HEK293 (cell line): ENCODE measurements around the gene MEX3A.
A peak's percentile ranks its signal among the peaks of the same experiment; 100 is the strongest.

Source experiments
- CTCF ChIA-PET: fragments of 350-600 bp; formaldehyde crosslinking; extraction: SDS; loops from one replicate; lab custom pipeline; 2021; ENCODE audit warnings: antibody characterized with exemption; lab: Yijun Ruan, JAX
- POLR2A ChIA-PET: fragments of 300-600 bp; formaldehyde crosslinking; extraction: SDS; loops from one replicate; lab custom pipeline; 2020; ENCODE audit warnings: antibody characterized with exemption, inconsistent platforms; lab: Yijun Ruan, JAX
- H3K27ac ChIP-seq: fragments of 200-500 bp; sonication (Bioruptor generic); 2 replicates; pipeline ENCODE4 v1.5.1; 2014; ENCODE audit warnings: low read depth, low read length, control low read depth, inconsistent platforms; ENCODE audit errors: extremely low read depth
- H3K36me3 ChIP-seq, 2 experiments: fragments of 200-500 bp in 1 of 2; sonication (Bioruptor generic) in 1 of 2; 1 replicate in 1 of 2; 2 replicates in 1 of 2; pipeline ENCODE4 v1.5.1; 2014 to 2017; ENCODE audit warnings: inconsistent platforms in 2 of 2, low read length in 2 of 2; ENCODE audit not compliant: control insufficient read depth in 2 of 2, insufficient read depth in 1 of 2
- H3K4me1 ChIP-seq: fragments of 200-500 bp; sonication (Bioruptor generic); 2 replicates; pipeline ENCODE4 v1.5.1; 2014; ENCODE audit warnings: mild to moderate bottlenecking, low read length, inconsistent platforms; ENCODE audit not compliant: control insufficient read depth, insufficient read depth
- H3K4me3 ChIP-seq: 2 replicates; pipeline ENCODE4 v1.5.1; 2011; ENCODE audit warnings: low read depth, mild to moderate bottlenecking, control low read depth, low read length, moderate library complexity
- H3K9me3 ChIP-seq: fragments of 200-500 bp; sonication (Bioruptor generic); 2 replicates; pipeline ENCODE4 v1.5.1; 2014; ENCODE audit warnings: low read depth, low read length, inconsistent platforms; ENCODE audit not compliant: control insufficient read depth, insufficient read depth
- GLIS1 ChIP-seq: fragments of 450-650 bp; formaldehyde crosslinking; IDR thresholded peaks from 2 replicates; pipeline ENCODE4 v1.5.1; 2016; ENCODE audit warnings: missing biosample characterization, missing genetic modification characterization
- GLIS2 ChIP-seq: fragments of 450-650 bp; formaldehyde crosslinking; IDR thresholded peaks from 2 replicates; pipeline ENCODE4 v1.5.1; 2016; ENCODE audit warnings: missing biosample characterization, missing genetic modification characterization
- KLF10 ChIP-seq: fragments of 450-650 bp; IDR thresholded peaks from 2 replicates; pipeline ENCODE4 v1.5.1; 2018; ENCODE audit warnings: missing biosample characterization, mild to moderate bottlenecking, missing genetic modification characterization
- RBAK ChIP-seq: fragments of 450-650 bp; formaldehyde crosslinking; IDR thresholded peaks from 2 replicates; pipeline ENCODE4 v1.5.1; 2016; ENCODE audit warnings: missing biosample characterization, missing genetic modification characterization
- REPIN1 ChIP-seq: fragments of 450-650 bp; formaldehyde crosslinking; IDR thresholded peaks from 2 replicates; pipeline ENCODE4 v1.5.1; 2017; ENCODE audit warnings: missing biosample characterization, missing genetic modification characterization, low read depth
- TRIM28 ChIP-seq: IDR thresholded peaks from 2 replicates; pipeline ENCODE4 v1.6.1; 2011; ENCODE audit warnings: low read length, control low read depth, borderline replicate concordance
- ZBTB48 ChIP-seq: fragments of 450-650 bp; formaldehyde crosslinking; IDR thresholded peaks from 2 replicates; pipeline ENCODE4 v1.5.1; 2016; ENCODE audit warnings: missing biosample characterization, missing genetic modification characterization
- ZEB2 ChIP-seq: fragments of 450-650 bp; formaldehyde crosslinking; IDR thresholded peaks from 2 replicates; pipeline ENCODE4 v1.5.1; 2016; ENCODE audit warnings: missing biosample characterization, missing genetic modification characterization
- ZNF133 ChIP-seq: fragments of 450-650 bp; formaldehyde crosslinking; IDR thresholded peaks from 2 replicates; pipeline ENCODE4 v1.5.1; 2016; ENCODE audit warnings: missing biosample characterization, missing genetic modification characterization
- ZNF2 ChIP-seq: fragments of 450-650 bp; formaldehyde crosslinking; IDR thresholded peaks from 2 replicates; pipeline ENCODE4 v1.5.1; 2016; ENCODE audit warnings: missing biosample characterization, missing genetic modification characterization
- ZNF324 ChIP-seq: fragments of 450-650 bp; formaldehyde crosslinking; IDR thresholded peaks from 2 replicates; pipeline ENCODE4 v1.5.1; 2016; ENCODE audit warnings: missing biosample characterization, missing genetic modification characterization
- ZNF335 ChIP-seq: fragments of 450-650 bp; formaldehyde crosslinking; conservative IDR thresholded peaks from 2 replicates; pipeline ENCODE4 v1.5.1; 2016; ENCODE audit warnings: missing biosample characterization, missing genetic modification characterization
- ZNF426 ChIP-seq: fragments of 450-650 bp; formaldehyde crosslinking; IDR thresholded peaks from 2 replicates; pipeline ENCODE4 v1.5.1; 2017; ENCODE audit warnings: missing biosample characterization, missing genetic modification characterization, mild to moderate bottlenecking, inconsistent platforms, moderate library complexity
- ZNF473 ChIP-seq: fragments of 450-650 bp; formaldehyde crosslinking; IDR thresholded peaks from 2 replicates; pipeline ENCODE4 v1.5.1; 2017; ENCODE audit warnings: missing biosample characterization, missing genetic modification characterization
- ZNF48 ChIP-seq: fragments of 450-650 bp; formaldehyde crosslinking; IDR thresholded peaks from 2 replicates; pipeline ENCODE4 v1.5.1; 2016; ENCODE audit warnings: missing biosample characterization, missing genetic modification characterization
- ZNF529 ChIP-seq: fragments of 450-650 bp; formaldehyde crosslinking; IDR thresholded peaks from 2 replicates; pipeline ENCODE4 v1.5.1; 2017; ENCODE audit warnings: missing genetic modification characterization, missing biosample characterization; ENCODE audit not compliant: insufficient replicate concordance
- ZNF600 ChIP-seq: fragments of 450-650 bp; formaldehyde crosslinking; IDR thresholded peaks from 2 replicates; pipeline ENCODE4 v1.5.1; 2016; ENCODE audit warnings: missing biosample characterization, missing genetic modification characterization
- ZNF654 ChIP-seq: fragments of 450-650 bp; formaldehyde crosslinking; IDR thresholded peaks from 2 replicates; pipeline ENCODE4 v1.5.1; 2016; ENCODE audit warnings: low read depth, missing biosample characterization, missing genetic modification characterization
- TF ChIP-seq, protein P1 (sequence below): fragments of 450-650 bp; formaldehyde crosslinking; IDR thresholded peaks from 2 replicates; pipeline ENCODE4 v1.5.1; 2017; ENCODE audit warnings: missing biosample characterization, missing genetic modification characterization
- TF ChIP-seq, protein P2 (sequence below): fragments of 450-650 bp; formaldehyde crosslinking; IDR thresholded peaks from 2 replicates; pipeline ENCODE4 v1.5.1; 2016; ENCODE audit warnings: missing biosample characterization, missing genetic modification characterization
- TF ChIP-seq, protein P3 (sequence below): fragments of 450-650 bp; formaldehyde crosslinking; IDR thresholded peaks from 2 replicates; pipeline ENCODE4 v1.5.1; 2016; ENCODE audit warnings: missing biosample characterization, missing genetic modification characterization
- TF ChIP-seq, protein P4 (sequence below): fragments of 450-650 bp; formaldehyde crosslinking; IDR thresholded peaks from 2 replicates; pipeline ENCODE4 v1.5.1; 2017; ENCODE audit warnings: missing biosample characterization, mild to moderate bottlenecking, missing genetic modification characterization, moderate library complexity
- TF ChIP-seq, protein P5 (sequence below): fragments of 450-650 bp; formaldehyde crosslinking; conservative IDR thresholded peaks from 2 replicates; pipeline ENCODE4 v1.5.1; 2016; ENCODE audit warnings: low read depth, missing biosample characterization, missing genetic modification characterization
- TF ChIP-seq, protein P6 (sequence below): fragments of 450-650 bp; formaldehyde crosslinking; IDR thresholded peaks from 2 replicates; pipeline ENCODE4 v1.5.1; 2016; ENCODE audit warnings: missing biosample characterization, missing genetic modification characterization
- TF ChIP-seq, protein P7 (sequence below): fragments of 450-650 bp; IDR thresholded peaks from 2 replicates; pipeline ENCODE4 v1.5.1; 2018; ENCODE audit warnings: missing biosample characterization, mild to moderate bottlenecking, missing genetic modification characterization

MEX3A gene

DNA sequence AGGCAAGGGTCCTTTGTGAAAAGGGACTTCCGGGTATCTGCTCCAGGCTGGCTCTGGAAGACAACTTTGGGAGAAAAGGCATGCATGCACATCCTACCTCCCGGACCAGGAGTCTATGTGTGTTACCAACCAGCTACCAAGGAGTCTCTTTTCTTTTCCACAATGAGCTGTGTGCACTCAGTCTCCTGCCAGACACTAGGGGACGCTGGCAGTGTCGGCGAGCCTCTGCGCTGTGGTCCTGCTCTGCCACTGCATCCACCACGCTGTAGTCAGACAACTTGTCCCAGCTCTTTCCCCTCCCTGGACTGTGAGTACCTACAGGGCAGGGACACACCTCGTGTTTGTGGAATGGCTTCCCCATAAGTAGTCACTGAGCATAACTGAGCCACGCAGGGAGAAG is 56.4 kb downstream of the MEX3A start:
- ChIA-PET POLR2A (interaction anchor here (0.7 to 1.5 kb wide), 3 partner anchors 27 to 90 kb away, joined by 3 to 5 read pairs (median 3); partner anchors contain the start of gene ARHGEF2), CTCF (interaction anchor here (0.5 to 1.8 kb wide), 20 partner anchors 8 to 270 kb away, joined by 3 to 10 read pairs (median 3); partner anchors contain the start of gene LAMTOR2)
- Histone ChIP-seq H3K4me1 (no peaks in the 10 kb centered on the region), H3K36me3 (no peaks in the 10 kb centered on the region), H3K4me3 (no peak overlapping the region), H3K27ac (no peak overlapping the region), H3K9me3 (no peaks in the 10 kb centered on the region)
- 0 out of 2 replicates have a peak, but pooled peaks have one; percentile 58 for TF ChIP-seq ZNF2 (tag by site-specific recombination)
- 0 out of 2 replicates have a peak, but pooled peaks have one; percentile 14 for TF ChIP-seq ZBTB48 (tag by site-specific recombination)
- TF ChIP-seq ZEB2 (tag by site-specific recombination), result no peak
- TF ChIP-seq, protein P1, sequence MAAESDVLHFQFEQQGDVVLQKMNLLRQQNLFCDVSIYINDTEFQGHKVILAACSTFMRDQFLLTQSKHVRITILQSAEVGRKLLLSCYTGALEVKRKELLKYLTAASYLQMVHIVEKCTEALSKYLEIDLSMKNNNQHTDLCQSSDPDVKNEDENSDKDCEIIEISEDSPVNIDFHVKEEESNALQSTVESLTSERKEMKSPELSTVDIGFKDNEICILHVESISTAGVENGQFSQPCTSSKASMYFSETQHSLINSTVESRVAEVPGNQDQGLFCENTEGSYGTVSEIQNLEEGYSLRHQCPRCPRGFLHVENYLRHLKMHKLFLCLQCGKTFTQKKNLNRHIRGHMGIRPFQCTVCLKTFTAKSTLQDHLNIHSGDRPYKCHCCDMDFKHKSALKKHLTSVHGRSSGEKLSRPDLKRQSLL, result no peak
- TF ChIP-seq ZNF529 (tag by site-specific recombination), result no peak
- 0 out of 2 replicates have a peak, but pooled peaks have one; percentile 14 for TF ChIP-seq GLIS2 (tag by site-specific recombination)
- peak; percentile 41 for TF ChIP-seq ZNF654 (tag by site-specific recombination)
- TF ChIP-seq, protein P2, sequence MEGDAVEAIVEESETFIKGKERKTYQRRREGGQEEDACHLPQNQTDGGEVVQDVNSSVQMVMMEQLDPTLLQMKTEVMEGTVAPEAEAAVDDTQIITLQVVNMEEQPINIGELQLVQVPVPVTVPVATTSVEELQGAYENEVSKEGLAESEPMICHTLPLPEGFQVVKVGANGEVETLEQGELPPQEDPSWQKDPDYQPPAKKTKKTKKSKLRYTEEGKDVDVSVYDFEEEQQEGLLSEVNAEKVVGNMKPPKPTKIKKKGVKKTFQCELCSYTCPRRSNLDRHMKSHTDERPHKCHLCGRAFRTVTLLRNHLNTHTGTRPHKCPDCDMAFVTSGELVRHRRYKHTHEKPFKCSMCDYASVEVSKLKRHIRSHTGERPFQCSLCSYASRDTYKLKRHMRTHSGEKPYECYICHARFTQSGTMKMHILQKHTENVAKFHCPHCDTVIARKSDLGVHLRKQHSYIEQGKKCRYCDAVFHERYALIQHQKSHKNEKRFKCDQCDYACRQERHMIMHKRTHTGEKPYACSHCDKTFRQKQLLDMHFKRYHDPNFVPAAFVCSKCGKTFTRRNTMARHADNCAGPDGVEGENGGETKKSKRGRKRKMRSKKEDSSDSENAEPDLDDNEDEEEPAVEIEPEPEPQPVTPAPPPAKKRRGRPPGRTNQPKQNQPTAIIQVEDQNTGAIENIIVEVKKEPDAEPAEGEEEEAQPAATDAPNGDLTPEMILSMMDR, result peak; percentile 86
- peak; percentile 75; the same call in 1 of the 2 replicates for TF ChIP-seq TRIM28
- TF ChIP-seq ZNF600 (tag by site-specific recombination), result peak; percentile 96
- TF ChIP-seq, protein P3, sequence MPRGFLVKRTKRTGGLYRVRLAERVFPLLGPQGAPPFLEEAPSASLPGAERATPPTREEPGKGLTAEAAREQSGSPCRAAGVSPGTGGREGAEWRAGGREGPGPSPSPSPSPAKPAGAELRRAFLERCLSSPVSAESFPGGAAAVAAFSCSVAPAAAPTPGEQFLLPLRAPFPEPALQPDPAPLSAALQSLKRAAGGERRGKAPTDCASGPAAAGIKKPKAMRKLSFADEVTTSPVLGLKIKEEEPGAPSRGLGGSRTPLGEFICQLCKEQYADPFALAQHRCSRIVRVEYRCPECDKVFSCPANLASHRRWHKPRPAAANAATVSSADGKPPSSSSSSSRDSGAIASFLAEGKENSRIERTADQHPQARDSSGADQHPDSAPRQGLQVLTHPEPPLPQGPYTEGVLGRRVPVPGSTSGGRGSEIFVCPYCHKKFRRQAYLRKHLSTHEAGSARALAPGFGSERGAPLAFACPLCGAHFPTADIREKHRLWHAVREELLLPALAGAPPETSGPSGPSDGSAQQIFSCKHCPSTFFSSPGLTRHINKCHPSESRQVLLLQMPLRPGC (tag by site-specific recombination), result no peak
- no peak for TF ChIP-seq ZNF324 (tag by site-specific recombination)
- no peak for TF ChIP-seq ZNF426 (tag by site-specific recombination)
- TF ChIP-seq, protein P4, sequence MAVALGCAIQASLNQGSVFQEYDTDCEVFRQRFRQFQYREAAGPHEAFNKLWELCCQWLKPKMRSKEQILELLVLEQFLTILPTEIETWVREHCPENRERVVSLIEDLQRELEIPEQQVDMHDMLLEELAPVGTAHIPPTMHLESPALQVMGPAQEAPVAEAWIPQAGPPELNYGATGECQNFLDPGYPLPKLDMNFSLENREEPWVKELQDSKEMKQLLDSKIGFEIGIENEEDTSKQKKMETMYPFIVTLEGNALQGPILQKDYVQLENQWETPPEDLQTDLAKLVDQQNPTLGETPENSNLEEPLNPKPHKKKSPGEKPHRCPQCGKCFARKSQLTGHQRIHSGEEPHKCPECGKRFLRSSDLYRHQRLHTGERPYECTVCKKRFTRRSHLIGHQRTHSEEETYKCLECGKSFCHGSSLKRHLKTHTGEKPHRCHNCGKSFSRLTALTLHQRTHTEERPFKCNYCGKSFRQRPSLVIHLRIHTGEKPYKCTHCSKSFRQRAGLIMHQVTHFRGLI (tag by site-specific recombination), result no peak
- TF ChIP-seq ZNF48 (tag by site-specific recombination), result no peak
- no peak for TF ChIP-seq ZNF133 (tag by site-specific recombination)
- no peak for TF ChIP-seq ZNF473 (tag by site-specific recombination)
- TF ChIP-seq, protein P5, sequence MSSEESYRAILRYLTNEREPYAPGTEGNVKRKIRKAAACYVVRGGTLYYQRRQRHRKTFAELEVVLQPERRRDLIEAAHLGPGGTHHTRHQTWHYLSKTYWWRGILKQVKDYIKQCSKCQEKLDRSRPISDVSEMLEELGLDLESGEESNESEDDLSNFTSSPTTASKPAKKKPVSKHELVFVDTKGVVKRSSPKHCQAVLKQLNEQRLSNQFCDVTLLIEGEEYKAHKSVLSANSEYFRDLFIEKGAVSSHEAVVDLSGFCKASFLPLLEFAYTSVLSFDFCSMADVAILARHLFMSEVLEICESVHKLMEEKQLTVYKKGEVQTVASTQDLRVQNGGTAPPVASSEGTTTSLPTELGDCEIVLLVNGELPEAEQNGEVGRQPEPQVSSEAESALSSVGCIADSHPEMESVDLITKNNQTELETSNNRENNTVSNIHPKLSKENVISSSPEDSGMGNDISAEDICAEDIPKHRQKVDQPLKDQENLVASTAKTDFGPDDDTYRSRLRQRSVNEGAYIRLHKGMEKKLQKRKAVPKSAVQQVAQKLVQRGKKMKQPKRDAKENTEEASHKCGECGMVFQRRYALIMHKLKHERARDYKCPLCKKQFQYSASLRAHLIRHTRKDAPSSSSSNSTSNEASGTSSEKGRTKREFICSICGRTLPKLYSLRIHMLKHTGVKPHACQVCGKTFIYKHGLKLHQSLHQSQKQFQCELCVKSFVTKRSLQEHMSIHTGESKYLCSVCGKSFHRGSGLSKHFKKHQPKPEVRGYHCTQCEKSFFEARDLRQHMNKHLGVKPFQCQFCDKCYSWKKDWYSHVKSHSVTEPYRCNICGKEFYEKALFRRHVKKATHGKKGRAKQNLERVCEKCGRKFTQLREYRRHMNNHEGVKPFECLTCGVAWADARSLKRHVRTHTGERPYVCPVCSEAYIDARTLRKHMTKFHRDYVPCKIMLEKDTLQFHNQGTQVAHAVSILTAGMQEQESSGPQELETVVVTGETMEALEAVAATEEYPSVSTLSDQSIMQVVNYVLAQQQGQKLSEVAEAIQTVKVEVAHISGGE, result 0 out of 2 replicates have a peak, but pooled peaks have one; percentile 21
- TF ChIP-seq REPIN1 (tag by site-specific recombination), result no peak
- no peak for TF ChIP-seq RBAK (tag by site-specific recombination)
- TF ChIP-seq, protein P6, sequence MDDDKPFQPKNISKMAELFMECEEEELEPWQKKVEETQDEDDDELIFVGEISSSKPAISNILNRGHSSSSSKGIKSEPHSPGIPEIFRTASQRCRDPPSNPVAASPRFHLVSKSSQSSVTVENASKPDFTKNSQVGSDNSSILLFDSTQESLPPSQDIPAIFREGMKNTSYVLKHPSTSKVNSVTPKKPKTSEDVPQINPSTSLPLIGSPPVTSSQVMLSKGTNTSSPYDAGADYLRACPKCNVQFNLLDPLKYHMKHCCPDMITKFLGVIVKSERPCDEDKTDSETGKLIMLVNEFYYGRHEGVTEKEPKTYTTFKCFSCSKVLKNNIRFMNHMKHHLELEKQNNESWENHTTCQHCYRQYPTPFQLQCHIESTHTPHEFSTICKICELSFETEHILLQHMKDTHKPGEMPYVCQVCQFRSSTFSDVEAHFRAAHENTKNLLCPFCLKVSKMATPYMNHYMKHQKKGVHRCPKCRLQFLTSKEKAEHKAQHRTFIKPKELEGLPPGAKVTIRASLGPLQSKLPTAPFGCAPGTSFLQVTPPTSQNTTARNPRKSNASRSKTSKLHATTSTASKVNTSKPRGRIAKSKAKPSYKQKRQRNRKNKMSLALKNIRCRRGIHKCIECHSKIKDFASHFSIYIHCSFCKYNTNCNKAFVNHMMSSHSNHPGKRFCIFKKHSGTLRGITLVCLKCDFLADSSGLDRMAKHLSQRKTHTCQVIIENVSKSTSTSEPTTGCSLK (tag by site-specific recombination), result no peak
- TF ChIP-seq ZNF335, result 0 out of 2 replicates have a peak, but pooled peaks have one; percentile 16
- TF ChIP-seq KLF10 (tag by site-specific recombination), result no peak
- TF ChIP-seq, protein P7, sequence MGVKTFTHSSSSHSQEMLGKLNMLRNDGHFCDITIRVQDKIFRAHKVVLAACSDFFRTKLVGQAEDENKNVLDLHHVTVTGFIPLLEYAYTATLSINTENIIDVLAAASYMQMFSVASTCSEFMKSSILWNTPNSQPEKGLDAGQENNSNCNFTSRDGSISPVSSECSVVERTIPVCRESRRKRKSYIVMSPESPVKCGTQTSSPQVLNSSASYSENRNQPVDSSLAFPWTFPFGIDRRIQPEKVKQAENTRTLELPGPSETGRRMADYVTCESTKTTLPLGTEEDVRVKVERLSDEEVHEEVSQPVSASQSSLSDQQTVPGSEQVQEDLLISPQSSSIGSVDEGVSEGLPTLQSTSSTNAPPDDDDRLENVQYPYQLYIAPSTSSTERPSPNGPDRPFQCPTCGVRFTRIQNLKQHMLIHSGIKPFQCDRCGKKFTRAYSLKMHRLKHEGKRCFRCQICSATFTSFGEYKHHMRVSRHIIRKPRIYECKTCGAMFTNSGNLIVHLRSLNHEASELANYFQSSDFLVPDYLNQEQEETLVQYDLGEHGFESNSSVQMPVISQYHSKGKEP, result no peak
- TF ChIP-seq GLIS1 (tag by site-specific recombination), result 0 out of 2 replicates have a peak, but pooled peaks have one; percentile 13
